ENCODE results near the gene GIMAP6. TPM values are rescaled to one million over a fixed set of nuclear protein-coding genes. Genes with fewer than 3 reads are reported as not detected.
"Not testable (repeated sequence)": the region's sequence is repeated elsewhere in the genome, so short reads cannot be mapped to it uniquely, and the experiment has no call there.

GIMAP6 gene
- 10 to 100 TPM; 15.8 to 21.5 TPM for total RNA-seq

DNA sequence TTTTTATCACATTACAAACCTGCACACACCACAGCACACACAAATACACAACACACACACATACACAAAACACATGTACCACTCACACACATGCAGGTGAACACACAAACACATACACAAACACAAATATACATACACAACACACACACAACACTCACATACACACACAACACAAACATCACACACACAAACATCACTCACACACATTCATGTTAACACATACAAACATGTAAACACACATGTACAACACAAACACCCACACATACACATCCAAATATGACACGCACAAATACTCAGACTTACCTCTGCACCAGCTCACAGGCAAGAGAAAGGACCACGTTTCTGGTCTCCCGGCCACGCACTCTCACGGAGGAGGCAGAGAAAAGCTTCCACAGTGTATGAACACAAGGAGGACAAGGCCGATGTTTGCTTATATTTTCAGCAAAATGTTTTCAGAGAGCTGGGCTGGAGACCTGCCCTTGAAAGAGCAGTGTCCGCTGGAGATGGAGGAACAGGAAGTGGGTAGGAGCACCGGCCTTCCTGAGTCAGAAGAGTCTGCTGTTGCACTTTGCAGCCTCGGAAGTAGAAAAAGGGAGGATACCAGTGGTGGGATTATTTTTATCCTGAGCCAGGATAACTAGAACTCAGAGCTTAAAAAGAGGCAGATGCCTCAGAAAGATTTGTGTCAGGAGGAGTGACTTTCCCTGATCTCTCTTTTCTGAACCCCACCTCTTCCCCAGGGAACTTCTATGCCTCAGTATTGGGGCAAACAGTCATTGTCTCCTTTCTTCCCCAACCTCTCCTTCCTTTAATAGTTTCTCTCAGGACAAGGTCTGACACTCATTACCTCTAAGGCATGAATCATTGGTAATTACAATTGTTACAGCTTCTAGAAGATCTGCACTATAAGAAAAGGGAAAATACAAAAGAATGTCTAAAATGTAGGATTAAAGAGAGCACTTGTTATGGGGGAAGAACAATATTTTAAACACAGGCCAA is at the start of gene GIMAP6:
TSS of gene GIMAP6 (minus strand) at position 520 of the 999 bp plus-strand sequence. CDS start 2,243 bp downstream, outside the sequence.
- H3K9me3 ChIP-seq: no peaks in the 10 kb centered on the region
- no peak for DNase-seq (ENCODE audit: low spot score)
- H3K27ac ChIP-seq: peak within 1 kb of the TSS; percentile 84 to 96

GRCh38 chr7:150680364-150680763 is 48.2 kb upstream of the GIMAP6 start:
- H3K4me1 ChIP-seq; H3K4me3 ChIP-seq; H3K36me3 ChIP-seq; H3K27ac ChIP-seq; H3K27me3 ChIP-seq; H3K9me3 ChIP-seq; DNase-seq (ENCODE audit: low spot score): not testable (repeated sequence)

More for the DNA sequence above, at the start of gene GIMAP6:
- Histone ChIP-seq H3K27me3 (no peaks in the 10 kb centered on the region), H3K4me3 (peak within 1 kb of the TSS; percentile 43 to 45), H3K36me3 (peaks cover 17% of the 10 kb centered on the region), H3K4me1 (peaks cover 0 to 47% of the 10 kb centered on the region in 2 donors)
- TF ChIP-seq CTCF (IDR thresholded peaks at IDR 0.05): no peak

- H3K36me3 ChIP-seq; H3K9me3 ChIP-seq; H3K27ac ChIP-seq; H3K27me3 ChIP-seq; H3K4me3 ChIP-seq; DNase-seq (ENCODE audit: low spot score); H3K4me1 ChIP-seq: not testable (repeated sequence)
Observed at GRCh38 chr7:150678601-150679000, 46.4 kb upstream of the GIMAP6 start.

GRCh38 chr7:150676854-150677253 is 44.7 kb upstream of the GIMAP6 start:
- H3K27ac ChIP-seq: peak overlapping the region in 1 of 2 donors; percentile 8
- DNase-seq (ENCODE audit: low spot score); H3K4me1 ChIP-seq; H3K27me3 ChIP-seq; H3K4me3 ChIP-seq; H3K9me3 ChIP-seq; H3K36me3 ChIP-seq: not testable (repeated sequence)

DNA sequence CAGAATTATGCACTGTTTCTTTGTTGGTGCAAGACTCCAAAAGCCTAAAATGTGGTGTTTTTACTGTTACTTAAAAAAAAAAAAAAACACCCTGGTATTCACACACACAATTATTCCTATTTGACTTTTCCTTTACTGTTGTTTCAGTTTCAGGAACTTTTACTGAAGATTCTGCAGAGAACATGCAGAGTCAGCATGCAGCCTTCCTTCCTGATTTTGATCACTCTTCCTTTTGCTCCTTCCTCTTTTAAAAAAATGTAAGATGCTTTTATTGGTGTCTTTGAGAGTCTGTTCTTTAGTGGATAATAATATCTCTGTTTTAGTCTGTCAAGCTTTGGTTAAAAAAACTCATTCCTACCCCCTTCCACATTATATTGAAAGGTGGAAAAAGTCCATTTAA is 44.1 kb upstream of the GIMAP6 start:
- H3K4me1 ChIP-seq; H3K9me3 ChIP-seq; H3K27me3 ChIP-seq; H3K4me3 ChIP-seq; DNase-seq (ENCODE audit: low spot score); H3K36me3 ChIP-seq: not testable (repeated sequence)
- peak overlapping the region in 1 of 2 donors; percentile 45 for H3K27ac ChIP-seq

GRCh38 chr7:150675714-150676113 is 43.5 kb upstream of the GIMAP6 start:
- no peaks in the 10 kb centered on the region for H3K4me1 ChIP-seq
- peak overlapping the region in 1 of 2 donors; percentile 45 for H3K27ac ChIP-seq
- no peak overlapping the region for H3K4me3 ChIP-seq
- TF ChIP-seq CTCF (IDR thresholded peaks at IDR 0.05): no peak
- no peaks in the 10 kb centered on the region for H3K27me3 ChIP-seq
- no peaks in the 10 kb centered on the region for H3K9me3 ChIP-seq
- no peak for DNase-seq (ENCODE audit: low spot score)
- H3K36me3 ChIP-seq: no peaks in the 10 kb centered on the region

DNA sequence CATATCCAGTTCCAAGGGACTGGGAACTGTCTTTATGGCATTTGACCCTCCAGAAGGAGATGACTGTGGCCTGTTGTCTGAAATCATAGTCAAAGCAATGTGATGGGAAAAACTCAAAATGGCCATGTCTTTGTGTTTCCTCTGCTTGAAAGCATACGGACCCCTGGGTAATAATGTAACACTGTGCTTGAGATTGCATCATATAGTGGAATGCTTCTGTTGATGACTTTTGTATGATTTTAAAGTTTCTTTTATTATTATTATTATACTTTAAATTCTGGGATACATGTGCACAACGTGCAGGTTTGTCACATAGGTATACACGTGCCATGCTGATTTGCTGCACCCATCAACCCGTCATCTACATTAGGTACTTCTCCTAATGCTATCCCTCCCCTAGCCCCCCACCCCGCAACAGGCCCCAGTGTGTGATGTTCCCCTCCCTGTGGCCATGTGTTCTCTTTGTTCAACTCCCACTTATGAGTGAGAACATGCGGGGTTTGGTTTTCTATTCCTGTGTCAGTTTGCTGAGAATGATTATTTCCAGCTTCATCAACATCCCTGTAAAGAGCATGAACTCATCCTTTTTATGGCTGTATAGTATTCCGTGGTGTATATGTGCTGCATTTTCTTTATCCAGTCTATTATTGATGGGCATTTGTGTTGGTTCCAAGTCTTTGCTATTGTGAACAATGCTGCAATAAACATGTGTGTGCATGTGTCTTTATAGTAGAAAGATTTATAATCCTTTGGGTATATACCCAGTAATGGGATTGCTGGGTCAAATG is 39.8 kb upstream of the GIMAP6 start:
- H3K27ac ChIP-seq; H3K4me3 ChIP-seq; DNase-seq (ENCODE audit: low spot score); H3K4me1 ChIP-seq; H3K36me3 ChIP-seq; H3K27me3 ChIP-seq; H3K9me3 ChIP-seq: not testable (repeated sequence)

- H3K4me3 ChIP-seq: no peak overlapping the region
- no peaks in the 10 kb centered on the region for H3K4me1 ChIP-seq
- H3K36me3 ChIP-seq: no peaks in the 10 kb centered on the region
- DNase-seq (ENCODE audit: low spot score): no peak
- no peak overlapping the region for H3K27ac ChIP-seq
- no peak for TF ChIP-seq CTCF (IDR thresholded peaks at IDR 0.05)
- H3K27me3 ChIP-seq: no peaks in the 10 kb centered on the region
- H3K9me3 ChIP-seq: no peaks in the 10 kb centered on the region
Observed at GRCh38 chr7:150668977-150669376, 36.8 kb upstream of the GIMAP6 start.
